Activated T-helper 1 cell treated with Interleukin-2 at 50 U/mL for 16 hours (primary cell): ENCODE data around the gene RPL32.
"Not testable (repeated sequence)": the region's sequence is repeated elsewhere in the genome, so short reads cannot be mapped to it uniquely, and the experiment has no call there.

Experiments used
- DNase-seq: peaks from one replicate; pipeline ENCODE4 v3.0.0-alpha.2; 2020; ENCODE audit warnings: low read depth

RPL32 gene

GRCh38 chr3:12841149-12841969 is at the start of gene RPL32:
Gene RPL32, minus strand, starts transcription at chr3:12841565. Its CDS starts 1,328 bp downstream, at chr3:12840237.
- peak; percentile 71 for DNase-seq

GRCh38 chr3:12890610-12891390 is 49.4 kb upstream of the RPL32 start:
- no peak for DNase-seq

- no peak for DNase-seq
Measured at GRCh38 chr3:12886736-12887135, 45.4 kb upstream of the RPL32 start.

GRCh38 chr3:12886106-12886679 is 44.8 kb upstream of the RPL32 start:
- DNase-seq: no peak

- DNase-seq: no peak
Measured at GRCh38 chr3:12885583-12885930, 44.2 kb upstream of the RPL32 start.

- no peak for DNase-seq
Measured at GRCh38 chr3:12884790-12885582, 43.6 kb upstream of the RPL32 start.

GRCh38 chr3:12884186-12884680 is 42.9 kb upstream of the RPL32 start:
- no peak for DNase-seq

GRCh38 chr3:12882336-12883310 is 41.3 kb upstream of the RPL32 start:
- no peak for DNase-seq

GRCh38 chr3:12881858-12882257 is 40.5 kb upstream of the RPL32 start:
- not testable (repeated sequence) for DNase-seq

- no peak for DNase-seq
Measured at GRCh38 chr3:12879191-12879815, 37.9 kb upstream of the RPL32 start.

GRCh38 chr3:12878758-12879157 is 37.4 kb upstream of the RPL32 start:
- not testable (repeated sequence) for DNase-seq

- DNase-seq: no peak
Measured at GRCh38 chr3:12878141-12878574, 36.8 kb upstream of the RPL32 start.

- DNase-seq: no peak
Measured at GRCh38 chr3:12877040-12877439, 35.7 kb upstream of the RPL32 start.

- no peak for DNase-seq
Measured at GRCh38 chr3:12875857-12876836, 34.8 kb upstream of the RPL32 start.

- no peak for DNase-seq
Measured at GRCh38 chr3:12871404-12871983, 30.1 kb upstream of the RPL32 start.

- DNase-seq: no peak
Measured at GRCh38 chr3:12870942-12871341, 29.6 kb upstream of the RPL32 start.

- DNase-seq: no peak
Measured at GRCh38 chr3:12869035-12869621, 27.8 kb upstream of the RPL32 start.
